ENCODE measurements around the gene TTC39B.

GRCh38 chr9:15352306-15352705 lies 45.3 kb upstream of the TTC39B start:
- TF ChIP-seq EZH2phosphoT487 (IDR thresholded peaks at IDR 0.05), result no peak
- TF ChIP-seq CTCF (IDR thresholded peaks at IDR 0.05), result no peak

Measured in neural progenitor cell (in vitro differentiated cells).